ENCODE measurements around the gene SLC39A12. TPM values are rescaled to one million over a fixed set of nuclear protein-coding genes. Genes with fewer than 3 reads are reported as not detected.

The SLC39A12 gene
- total and polyA plus RNA-seq, 10 of the 15 experiments (the other 5 are each of a cell fraction or from before 2014, with no cell fraction given), result 0.47 to 1.5 (median 0.68) TPM; not detected in 1

DNA sequence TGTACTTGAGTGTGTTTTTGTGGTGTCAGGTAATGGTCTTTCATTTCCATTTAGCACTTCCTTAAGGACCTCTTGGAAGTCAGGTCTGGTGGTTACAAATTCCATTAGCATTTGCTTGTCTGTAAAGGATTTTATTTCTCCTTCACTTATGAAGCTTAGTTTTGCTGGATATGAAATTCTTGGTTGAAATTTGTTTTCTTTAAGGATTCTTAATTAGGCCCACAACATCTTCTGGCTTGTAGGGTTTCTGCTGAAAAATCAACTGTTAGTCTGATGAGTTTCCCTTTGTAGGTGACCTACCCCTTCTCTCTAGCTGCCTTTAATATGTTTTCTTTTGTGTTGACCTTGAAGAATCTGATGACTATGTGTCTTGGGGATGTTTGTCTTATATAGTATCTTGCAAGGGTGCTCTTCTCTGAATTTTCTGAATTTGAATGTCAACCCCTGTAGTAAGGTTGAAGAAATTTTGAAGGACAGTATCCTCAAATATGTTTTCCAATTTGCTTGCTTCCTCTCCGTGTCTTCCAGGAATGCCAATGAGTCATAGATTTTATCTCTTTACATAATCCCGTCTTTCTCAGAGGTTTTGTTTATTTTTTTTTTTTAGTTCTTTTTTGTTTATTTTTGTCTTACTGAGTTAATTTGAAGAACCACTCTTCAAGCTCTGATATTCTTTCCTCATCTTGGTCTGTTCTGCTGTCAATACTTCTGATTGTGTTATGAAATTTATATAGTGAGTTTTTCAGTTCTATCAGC, 70.2 kb downstream of the SLC39A12 start (continued):
- TF ChIP-seq, protein P1, sequence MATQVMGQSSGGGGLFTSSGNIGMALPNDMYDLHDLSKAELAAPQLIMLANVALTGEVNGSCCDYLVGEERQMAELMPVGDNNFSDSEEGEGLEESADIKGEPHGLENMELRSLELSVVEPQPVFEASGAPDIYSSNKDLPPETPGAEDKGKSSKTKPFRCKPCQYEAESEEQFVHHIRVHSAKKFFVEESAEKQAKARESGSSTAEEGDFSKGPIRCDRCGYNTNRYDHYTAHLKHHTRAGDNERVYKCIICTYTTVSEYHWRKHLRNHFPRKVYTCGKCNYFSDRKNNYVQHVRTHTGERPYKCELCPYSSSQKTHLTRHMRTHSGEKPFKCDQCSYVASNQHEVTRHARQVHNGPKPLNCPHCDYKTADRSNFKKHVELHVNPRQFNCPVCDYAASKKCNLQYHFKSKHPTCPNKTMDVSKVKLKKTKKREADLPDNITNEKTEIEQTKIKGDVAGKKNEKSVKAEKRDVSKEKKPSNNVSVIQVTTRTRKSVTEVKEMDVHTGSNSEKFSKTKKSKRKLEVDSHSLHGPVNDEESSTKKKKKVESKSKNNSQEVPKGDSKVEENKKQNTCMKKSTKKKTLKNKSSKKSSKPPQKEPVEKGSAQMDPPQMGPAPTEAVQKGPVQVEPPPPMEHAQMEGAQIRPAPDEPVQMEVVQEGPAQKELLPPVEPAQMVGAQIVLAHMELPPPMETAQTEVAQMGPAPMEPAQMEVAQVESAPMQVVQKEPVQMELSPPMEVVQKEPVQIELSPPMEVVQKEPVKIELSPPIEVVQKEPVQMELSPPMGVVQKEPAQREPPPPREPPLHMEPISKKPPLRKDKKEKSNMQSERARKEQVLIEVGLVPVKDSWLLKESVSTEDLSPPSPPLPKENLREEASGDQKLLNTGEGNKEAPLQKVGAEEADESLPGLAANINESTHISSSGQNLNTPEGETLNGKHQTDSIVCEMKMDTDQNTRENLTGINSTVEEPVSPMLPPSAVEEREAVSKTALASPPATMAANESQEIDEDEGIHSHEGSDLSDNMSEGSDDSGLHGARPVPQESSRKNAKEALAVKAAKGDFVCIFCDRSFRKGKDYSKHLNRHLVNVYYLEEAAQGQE (IDR thresholded peaks at IDR 0.05; ENCODE audit: low read depth, low read length), result no peak
- no peak for TF ChIP-seq PML (IDR thresholded peaks at IDR 0.05; ENCODE audit: low read length)
- TF ChIP-seq, protein P2, sequence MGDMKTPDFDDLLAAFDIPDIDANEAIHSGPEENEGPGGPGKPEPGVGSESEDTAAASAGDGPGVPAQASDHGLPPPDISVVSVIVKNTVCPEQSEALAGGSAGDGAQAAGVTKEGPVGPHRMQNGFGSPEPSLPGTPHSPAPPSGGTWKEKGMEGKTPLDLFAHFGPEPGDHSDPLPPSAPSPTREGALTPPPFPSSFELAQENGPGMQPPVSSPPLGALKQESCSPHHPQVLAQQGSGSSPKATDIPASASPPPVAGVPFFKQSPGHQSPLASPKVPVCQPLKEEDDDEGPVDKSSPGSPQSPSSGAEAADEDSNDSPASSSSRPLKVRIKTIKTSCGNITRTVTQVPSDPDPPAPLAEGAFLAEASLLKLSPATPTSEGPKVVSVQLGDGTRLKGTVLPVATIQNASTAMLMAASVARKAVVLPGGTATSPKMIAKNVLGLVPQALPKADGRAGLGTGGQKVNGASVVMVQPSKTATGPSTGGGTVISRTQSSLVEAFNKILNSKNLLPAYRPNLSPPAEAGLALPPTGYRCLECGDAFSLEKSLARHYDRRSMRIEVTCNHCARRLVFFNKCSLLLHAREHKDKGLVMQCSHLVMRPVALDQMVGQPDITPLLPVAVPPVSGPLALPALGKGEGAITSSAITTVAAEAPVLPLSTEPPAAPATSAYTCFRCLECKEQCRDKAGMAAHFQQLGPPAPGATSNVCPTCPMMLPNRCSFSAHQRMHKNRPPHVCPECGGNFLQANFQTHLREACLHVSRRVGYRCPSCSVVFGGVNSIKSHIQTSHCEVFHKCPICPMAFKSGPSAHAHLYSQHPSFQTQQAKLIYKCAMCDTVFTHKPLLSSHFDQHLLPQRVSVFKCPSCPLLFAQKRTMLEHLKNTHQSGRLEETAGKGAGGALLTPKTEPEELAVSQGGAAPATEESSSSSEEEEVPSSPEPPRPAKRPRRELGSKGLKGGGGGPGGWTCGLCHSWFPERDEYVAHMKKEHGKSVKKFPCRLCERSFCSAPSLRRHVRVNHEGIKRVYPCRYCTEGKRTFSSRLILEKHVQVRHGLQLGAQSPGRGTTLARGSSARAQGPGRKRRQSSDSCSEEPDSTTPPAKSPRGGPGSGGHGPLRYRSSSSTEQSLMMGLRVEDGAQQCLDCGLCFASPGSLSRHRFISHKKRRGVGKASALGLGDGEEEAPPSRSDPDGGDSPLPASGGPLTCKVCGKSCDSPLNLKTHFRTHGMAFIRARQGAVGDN (IDR thresholded peaks at IDR 0.05), result no peak
- TF ChIP-seq RFX5 (IDR thresholded peaks at IDR 0.05; ENCODE audit: low read depth, low read length), result no peak
- no peak for TF ChIP-seq MTA3 (IDR thresholded peaks at IDR 0.05; ENCODE audit: borderline replicate concordance, low read length)
- TF ChIP-seq IRF4 (IDR thresholded peaks at IDR 0.05; ENCODE audit: low read depth, low read length), result no peak
- TF ChIP-seq SMC3 (IDR thresholded peaks at IDR 0.05; ENCODE audit: borderline replicate concordance, low read length), result no peak
